Ovary (tissue), 9 donors: ENCODE results near the gene JPH3. TPM values are rescaled to one million over a fixed set of nuclear protein-coding genes. Genes with fewer than 3 reads are reported as not detected.

ENCODE experiments used
- DNase-seq, 5 donors: peaks; one replicate each; pipeline ENCODE4 v3.0.0-alpha.2; 2019 to 2020
- H3K27ac ChIP-seq, 2 donors: fragments of 200-600 bp; one replicate each; pipeline versions ENCODE4 v1.5.1 to v1.8.0; 2019 to 2022
- H3K27me3 ChIP-seq: fragments of 200-600 bp; one replicate; pipeline ENCODE4 v1.8.0; 2022
- H3K36me3 ChIP-seq: fragments of 200-600 bp; sonication (generic); one replicate; pipeline ENCODE4 v1.5.1; 2019
- H3K4me1 ChIP-seq: one replicate; pipeline ENCODE4 v1.8.1; 2013; ENCODE audit warnings: mild to moderate bottlenecking, moderate library complexity; ENCODE audit not compliant: insufficient read depth
- H3K4me3 ChIP-seq: fragments of 200-600 bp; sonication (generic); one replicate; pipeline ENCODE4 v1.5.1; 2017
- H3K9me3 ChIP-seq, 2 donors: fragments of 200-600 bp in 1 of 2; sonication (generic) in 1 of 2; one replicate each; pipeline versions ENCODE4 v1.5.1 to v1.8.1; 2013 to 2019; ENCODE audit warnings: mild to moderate bottlenecking in 1 of 2, moderate library complexity in 1 of 2
- CTCF ChIP-seq, 3 donors: fragments of 450-650 bp in 2 of 3; fragments of 200-600 bp in 1 of 3; IDR thresholded peaks; one replicate each; pipeline versions ENCODE4 v1.5.1 to v1.8.0; 2016 to 2022; ENCODE audit warnings: antibody characterized with exemption in 3 of 3, mild to moderate bottlenecking in 1 of 3
- EP300 ChIP-seq: sonication (generic); formaldehyde crosslinking; IDR thresholded peaks from one replicate; pipeline ENCODE4 v1.6.1; 2017; ENCODE audit warnings: antibody characterized with exemption
- POLR2A ChIP-seq: fragments of 450-650 bp; IDR thresholded peaks from one replicate; pipeline ENCODE4 v1.6.1; 2017; ENCODE audit warnings: antibody characterized with exemption, mild to moderate bottlenecking, moderate library complexity
- WGBS, 3 donors: extraction: QIAGEN DNeasy Blood & Tissue Kit in 1 of 3; methylation state at CpG; one replicate each; pipeline versions ENCODE4 v1.1.5 to v1.1.7; 2013 to 2017; 5-methylcytosine and 5-hydroxymethylcytosine counted together
- intact Hi-C, 4 donors: fragments of 100-400 bp; cut with DNase I; formaldehyde crosslinking; loops; one replicate each; pipeline versions ENCODE4 v1.11.0 to v1.15.1; 2022 to 2023
- polyA plus RNA-seq, 2 donors: library from polyadenylated mRNA; stranded (reverse); fragments of 200-250 nt in 1 of 2; fragments of 350-450 nt in 1 of 2; fragmentation: Illumina TruSeq in 1 of 2; extraction: RNeasy Lipid Tissue Mini Kit (QIAGEN cat#74804) in 1 of 2; gene quantifications; one replicate each; pipeline ENCODE4 v1.2.3, GENCODE V29; 2013 to 2014
- total RNA-seq, 7 donors: library from RNA; depleted of rRNA in 2 of 7; stranded (reverse); fragments of >200 nt in 2 of 7; fragmentation: NEBNext Ultra II Directional in 3 of 7; extraction: Animal tissue kit (Norgen Biotek cat#: 25700) in 3 of 7; gene quantifications; one replicate each; pipeline versions ENCODE4 v1.1.0 to v1.2.4, GENCODE V29; 2016 to 2023
- donor health status: DM: no; HTN: no; CAD: no; lungs with moderate emphysema.
- donor health status: DM: no; HTN: no; CAD: no.
- donor health status: Bipolar disorder and iron deficiency.
- donor health status: DM: yes; HTN: yes; CAD: no.
- donor health status: DM: no; HTN: no; CAD: no.
- donor health status: DM: yes; HTN: yes; CAD: no.

The JPH3 gene
- total and polyA plus RNA-seq, 9 donors: 0.11 to 0.62 (median 0.30) TPM; not detected in 3

GRCh38 chr16:87597324-87597830 lies 4.9 kb upstream of the JPH3 start:
- intact Hi-C loops: no loop called here
- Histone ChIP-seq H3K4me3 (no peak overlapping the region), H3K27ac (no peak overlapping the region), H3K36me3 (no peaks in the 10 kb centered on the region), H3K4me1 (no peaks in the 10 kb centered on the region), H3K9me3 (no peaks in the 10 kb centered on the region), H3K27me3 (peaks cover 6% of the 10 kb centered on the region)
- WGBS, 3 donors: 93 to 95% (median 95%) methylated on average over 6 of the region's 6 CpGs
- TF ChIP-seq POLR2A (no peak), EP300 (no peak), CTCF (IDR thresholded peaks at IDR 0.05) (no peak)
- no peak for DNase-seq

GRCh38 chr16:87598431-87598830 lies 3.9 kb upstream of the JPH3 start:
- no peak for DNase-seq
- TF ChIP-seq POLR2A (no peak), CTCF (IDR thresholded peaks at IDR 0.05) (no peak), EP300 (no peak)
- 66 to 82% (median 70%) methylated on average over 5 of the region's 5 CpGs for WGBS, 3 donors
- Histone ChIP-seq H3K4me1 (peaks cover 1% of the 10 kb centered on the region), H3K36me3 (no peaks in the 10 kb centered on the region), H3K27ac (no peak overlapping the region), H3K9me3 (no peaks in the 10 kb centered on the region), H3K4me3 (no peak overlapping the region), H3K27me3 (peaks cover 6% of the 10 kb centered on the region)
- intact Hi-C loops: no loop called here

GRCh38 chr16:87600246-87600645 lies 2.1 kb upstream of the JPH3 start:
- 60 to 62% (median 60%) methylated on average over 6 of the region's 6 CpGs for WGBS, 3 donors
- H3K27ac ChIP-seq: no peak overlapping the region
- no peak for TF ChIP-seq CTCF (IDR thresholded peaks at IDR 0.05)
- TF ChIP-seq EP300: no peak
- no peak for TF ChIP-seq POLR2A
- H3K4me1 ChIP-seq: peaks cover 1% of the 10 kb centered on the region
- no peaks in the 10 kb centered on the region for H3K36me3 ChIP-seq
- H3K4me3 ChIP-seq: no peak overlapping the region
- intact Hi-C loops: no loop called here
- H3K9me3 ChIP-seq: no peaks in the 10 kb centered on the region
- H3K27me3 ChIP-seq: peaks cover 10% of the 10 kb centered on the region
- DNase-seq: no peak

- intact Hi-C loops: no loop called here
- H3K4me3 ChIP-seq: no peak overlapping the region
- no peaks in the 10 kb centered on the region for H3K36me3 ChIP-seq
- H3K27ac ChIP-seq: no peak overlapping the region
- H3K27me3 ChIP-seq: peaks cover 10% of the 10 kb centered on the region
- no peak for DNase-seq
- TF ChIP-seq POLR2A: no peak
- no peak for TF ChIP-seq CTCF (IDR thresholded peaks at IDR 0.05)
- no peak for TF ChIP-seq EP300
- H3K9me3 ChIP-seq: no peaks in the 10 kb centered on the region
- H3K4me1 ChIP-seq: peaks cover 1% of the 10 kb centered on the region
- 1 to 4% (median 3%) methylated on average over 31 to 32 of the region's 32 CpGs for WGBS, 3 donors
These were observed 817 bp upstream of the JPH3 start for GRCh38 chr16:87601401-87601981.
